UCSD-AML1 (cell line): ENCODE measurements around the gene ACACB.

ENCODE experiments used
- DNase-seq: peaks from one replicate; lab custom pipeline; 2025; ENCODE audit not compliant: unreplicated experiment; lab: John Stamatoyannopoulos, UW

ACACB gene

DNA sequence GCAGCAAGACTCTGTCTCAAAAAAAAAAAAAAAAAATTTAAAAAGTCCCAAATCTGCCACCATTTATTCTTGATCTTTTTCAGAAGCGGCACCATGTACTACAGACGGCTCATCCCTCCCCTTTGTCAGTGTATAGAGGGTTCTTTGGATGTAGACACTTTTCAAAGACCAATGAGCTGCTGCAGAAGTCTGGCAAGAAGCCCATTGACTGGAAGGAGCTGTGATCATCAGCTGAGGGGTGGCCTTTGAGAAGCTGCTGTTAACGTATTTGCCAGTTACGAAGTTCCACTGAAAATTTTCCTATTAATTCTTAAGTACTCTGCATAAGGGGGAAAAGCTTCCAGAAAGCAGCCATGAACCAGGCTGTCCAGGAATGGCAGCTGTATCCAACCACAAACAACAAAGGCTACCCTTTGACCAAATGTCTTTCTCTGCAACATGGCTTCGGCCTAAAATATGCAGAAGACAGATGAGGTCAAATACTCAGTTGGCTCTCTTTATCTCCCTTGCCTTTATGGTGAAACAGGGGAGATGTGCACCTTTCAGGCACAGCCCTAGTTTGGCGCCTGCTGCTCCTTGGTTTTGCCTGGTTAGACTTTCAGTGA, 6.5 kb upstream of the ACACB start:
- no peak for DNase-seq

DNA sequence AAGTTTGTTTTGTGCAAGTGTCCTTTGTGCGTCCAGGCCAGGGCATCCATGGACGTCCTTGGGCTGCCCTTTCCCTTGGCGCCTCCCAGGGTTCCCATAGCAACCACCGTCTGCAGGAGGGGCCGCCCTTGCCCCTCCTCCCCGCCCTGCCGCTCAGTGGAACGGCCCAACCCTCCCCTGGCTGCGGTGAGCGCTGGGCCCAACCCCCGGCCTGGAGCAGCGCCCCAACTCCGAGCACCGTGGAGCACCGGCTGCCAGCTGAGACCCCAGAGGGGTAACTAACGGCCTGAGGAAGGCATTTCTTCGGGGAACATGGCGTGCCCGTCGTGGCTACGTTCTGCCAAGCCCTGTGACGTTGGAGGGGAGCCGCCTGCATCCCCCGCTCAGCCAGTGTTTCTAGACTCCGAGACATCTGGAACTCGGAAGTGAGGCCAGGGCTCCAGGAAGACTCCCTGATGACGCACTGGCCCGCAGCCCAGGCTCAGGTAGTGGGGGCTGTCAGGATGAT, 5.3 kb upstream of the ACACB start:
- DNase-seq, result no peak

DNA sequence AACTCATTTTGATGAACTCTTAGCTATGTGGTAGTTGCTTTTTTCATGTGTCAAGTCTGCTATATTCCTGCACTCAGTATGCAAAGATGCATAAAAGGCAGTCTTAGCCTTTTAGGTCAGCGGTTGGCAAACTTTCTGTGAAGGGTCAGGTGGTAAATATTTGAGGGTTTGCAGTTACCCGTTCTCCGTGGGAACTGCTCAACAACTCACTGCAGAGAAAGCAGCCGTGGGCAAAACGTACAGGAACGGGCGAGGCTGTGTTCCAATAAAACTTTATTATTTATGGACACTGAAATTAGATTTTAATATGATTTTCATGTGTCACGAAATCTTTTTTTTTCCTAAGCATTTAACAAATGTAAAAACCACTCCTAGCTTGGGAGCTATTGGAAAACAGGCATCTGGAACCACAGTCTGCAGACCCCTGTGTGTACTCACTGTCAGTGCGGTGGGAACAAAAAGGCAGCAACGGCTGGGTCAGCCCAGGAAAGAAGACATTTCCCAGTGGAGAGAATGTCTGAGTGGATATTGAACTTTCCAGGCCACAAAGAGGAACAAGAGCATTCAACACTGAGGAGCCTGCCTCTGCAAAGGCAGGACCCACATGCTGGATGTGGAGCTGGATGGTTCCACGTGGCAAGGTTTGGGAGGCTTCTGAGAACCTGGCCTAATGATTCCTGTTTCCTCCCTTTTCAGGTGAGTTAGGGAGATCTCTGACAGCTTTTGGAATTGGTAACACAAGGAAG, 3.5 kb upstream of the ACACB start:
- no peak for DNase-seq

DNA sequence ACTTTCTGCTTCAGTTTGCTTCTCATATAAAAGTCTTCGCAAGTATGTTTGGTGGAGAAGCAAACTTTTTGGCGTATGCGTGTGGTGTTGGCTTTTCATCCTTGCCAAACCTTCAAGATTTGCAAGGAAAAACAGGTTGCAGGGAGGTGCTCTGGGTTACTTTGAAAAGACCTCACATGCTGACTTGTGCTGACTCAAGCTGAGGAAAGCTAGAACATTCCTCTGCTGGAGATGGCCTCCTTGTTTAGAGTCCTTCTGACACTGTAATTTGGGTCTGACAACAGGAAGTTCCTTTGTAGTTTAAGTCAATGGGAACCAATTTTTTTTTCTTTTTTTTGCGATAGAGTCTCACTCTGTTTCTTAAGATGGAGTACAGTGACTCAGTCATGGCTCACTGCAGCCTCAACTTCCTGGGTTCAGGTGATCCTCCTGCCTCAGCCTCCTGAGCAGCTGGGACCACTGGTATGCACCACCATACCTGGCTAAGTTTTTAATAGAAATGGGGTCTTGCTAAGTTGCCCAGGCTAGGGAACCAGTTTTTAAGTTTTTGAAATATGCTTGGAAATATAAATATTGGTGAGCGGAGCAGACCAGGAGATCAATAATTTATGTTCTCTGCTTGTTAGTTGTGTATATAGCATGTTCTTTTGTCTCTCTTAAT, 2.6 kb upstream of the ACACB start:
- no peak for DNase-seq

DNA sequence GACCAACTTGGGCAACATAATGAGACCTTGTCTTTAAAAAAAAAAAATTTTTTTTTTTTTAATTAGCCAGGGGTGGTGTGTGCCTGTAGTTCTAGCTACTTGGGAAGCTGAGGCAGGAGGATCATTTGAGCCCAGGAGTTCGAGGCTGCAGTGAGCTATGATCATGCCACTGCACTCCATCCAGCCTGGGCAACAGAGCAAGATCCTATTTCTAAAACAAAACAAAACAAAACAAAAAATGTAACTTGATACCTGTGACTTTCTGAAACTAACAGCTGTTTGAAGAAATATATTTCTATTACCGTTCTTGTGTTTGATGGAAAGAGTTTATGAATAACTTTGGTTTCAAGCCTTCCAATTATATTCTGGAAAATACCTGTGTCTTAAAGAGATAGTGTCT, 1.7 kb upstream of the ACACB start:
- no peak for DNase-seq

DNA sequence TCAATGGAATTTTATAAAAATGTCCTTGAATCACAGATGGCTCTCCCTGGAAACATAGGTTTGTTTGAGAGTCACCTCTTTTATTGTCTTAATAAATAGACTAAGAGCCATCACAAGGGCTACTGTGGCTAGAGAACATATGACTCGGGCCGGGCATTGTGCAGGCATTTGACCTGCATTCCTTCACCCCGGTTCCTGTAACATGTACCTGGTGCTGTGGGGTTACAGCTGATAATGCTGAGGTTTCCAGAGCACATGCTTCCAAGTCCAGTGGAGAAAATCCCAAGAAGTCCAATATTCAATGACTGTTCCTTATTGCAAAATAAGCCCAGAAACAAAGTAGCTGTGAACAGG, 1.0 kb upstream of the ACACB start:
- DNase-seq, result no peak

DNA sequence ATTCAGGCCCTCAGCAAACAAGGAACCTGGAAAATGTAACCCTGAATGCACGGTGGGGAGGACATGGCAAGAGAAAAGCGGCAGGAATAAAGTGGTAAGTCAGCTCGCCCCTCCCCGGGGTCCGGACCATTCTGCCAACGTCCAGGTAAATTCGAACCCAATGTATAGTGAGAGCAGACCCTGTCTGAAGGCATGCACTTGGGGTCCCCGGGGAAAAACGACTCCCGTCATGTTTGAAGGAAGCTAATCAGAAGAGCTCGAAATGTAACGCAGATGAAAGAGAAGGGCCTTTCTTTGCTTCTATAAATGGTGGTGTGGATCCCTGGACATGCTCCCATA, 193 bp downstream of the ACACB start:
- no peak for DNase-seq

DNA sequence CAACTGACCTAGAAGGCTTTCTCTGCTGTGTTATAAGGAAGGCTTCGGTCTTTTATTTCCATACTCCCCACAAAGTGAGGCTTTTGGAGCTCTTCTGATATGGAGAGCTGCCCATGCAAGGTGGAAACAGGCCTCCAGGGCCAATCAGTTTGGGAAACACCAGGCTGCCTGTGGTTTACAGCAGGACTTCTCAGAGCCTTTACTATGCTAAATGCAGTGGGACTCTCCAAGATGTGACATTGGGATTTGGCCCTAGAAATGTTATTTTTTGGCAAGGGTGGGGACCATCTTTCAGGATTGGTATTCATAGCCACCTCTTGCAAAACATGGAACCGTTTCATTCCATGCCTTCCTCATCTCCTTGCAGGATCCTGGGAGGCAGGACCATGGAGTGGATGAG, 3.7 kb downstream of the ACACB start:
- no peak for DNase-seq

DNA sequence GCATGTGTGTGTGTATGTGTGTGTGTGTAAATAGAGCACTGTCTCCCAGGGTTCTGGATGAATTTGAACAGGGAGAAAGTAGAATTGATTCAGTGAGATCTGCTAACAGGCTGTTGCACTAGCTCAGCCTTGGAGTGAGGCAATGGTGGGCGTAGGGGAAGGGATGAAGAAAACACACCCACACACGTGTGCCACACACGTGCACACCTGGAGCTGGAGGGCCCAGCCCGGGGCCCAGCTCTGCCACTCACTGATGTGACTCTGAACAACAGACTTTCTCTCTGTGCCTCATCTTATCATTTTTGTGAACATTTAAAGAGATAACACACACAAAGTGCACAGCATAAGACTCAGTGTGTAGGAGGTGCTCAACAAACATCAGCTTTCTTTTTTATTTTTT, 4.2 kb downstream of the ACACB start:
- no peak for DNase-seq

DNA sequence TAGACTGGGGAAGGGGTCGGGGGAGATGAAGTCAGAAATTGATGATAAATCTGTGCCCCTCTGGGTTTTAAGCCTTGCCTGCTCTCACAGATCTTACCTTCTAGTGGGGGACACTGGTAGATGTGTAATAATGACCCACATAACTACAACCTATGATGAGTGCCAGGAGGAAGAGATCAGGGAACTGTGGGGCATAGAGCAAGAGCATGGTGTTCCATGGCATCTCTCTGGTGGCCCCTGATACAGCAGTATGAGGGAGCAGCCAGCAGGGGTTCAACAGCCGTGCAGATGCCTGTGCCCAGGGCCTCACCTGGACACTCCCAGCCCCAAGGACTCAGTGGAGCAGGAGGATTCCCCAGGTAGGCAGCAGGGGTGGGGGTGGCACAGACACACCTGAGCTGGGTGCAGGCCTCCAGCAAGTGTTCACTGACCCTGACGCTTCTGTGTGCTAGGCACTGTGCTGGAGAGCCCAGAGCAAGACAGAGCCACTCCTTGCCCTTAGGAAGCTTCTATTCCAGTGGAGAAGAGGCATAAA, 5.0 kb downstream of the ACACB start:
- no peak for DNase-seq

DNA sequence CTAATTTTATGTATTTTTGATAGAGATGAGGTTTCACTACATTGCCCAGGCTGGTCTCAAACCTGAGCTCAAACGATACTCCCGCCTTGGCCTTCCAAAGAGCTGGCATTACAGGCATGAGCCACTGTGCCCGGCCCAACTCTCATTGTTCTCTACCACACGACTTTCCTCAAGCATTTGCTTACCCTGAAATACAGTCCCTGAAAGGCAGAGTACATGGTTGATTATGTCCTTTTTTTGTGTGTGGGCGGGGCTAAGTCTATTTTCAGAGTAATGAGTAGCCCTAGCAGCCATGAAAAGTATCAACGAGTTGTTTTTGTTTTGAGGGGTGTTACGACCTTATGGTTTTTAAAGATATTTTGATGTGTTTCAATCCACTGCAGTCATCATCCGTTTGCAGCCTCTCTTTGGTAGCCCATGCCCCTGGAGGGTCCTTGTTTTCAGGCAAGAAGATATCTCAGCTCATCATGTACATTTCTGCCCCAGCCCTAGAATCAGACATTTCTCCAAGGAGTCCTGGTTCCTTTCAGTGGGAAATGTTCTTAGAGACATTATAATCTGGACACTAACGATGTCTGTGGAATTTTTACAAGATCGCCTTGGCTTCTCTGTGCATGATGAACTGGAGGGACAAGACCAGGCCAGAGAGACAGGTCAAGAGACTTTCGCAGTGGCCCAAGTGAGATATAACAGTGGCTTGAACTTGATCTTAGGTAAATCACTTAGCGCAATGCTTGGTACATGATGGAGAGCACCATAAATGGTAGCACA, 8.7 kb downstream of the ACACB start:
- no peak for DNase-seq

DNA sequence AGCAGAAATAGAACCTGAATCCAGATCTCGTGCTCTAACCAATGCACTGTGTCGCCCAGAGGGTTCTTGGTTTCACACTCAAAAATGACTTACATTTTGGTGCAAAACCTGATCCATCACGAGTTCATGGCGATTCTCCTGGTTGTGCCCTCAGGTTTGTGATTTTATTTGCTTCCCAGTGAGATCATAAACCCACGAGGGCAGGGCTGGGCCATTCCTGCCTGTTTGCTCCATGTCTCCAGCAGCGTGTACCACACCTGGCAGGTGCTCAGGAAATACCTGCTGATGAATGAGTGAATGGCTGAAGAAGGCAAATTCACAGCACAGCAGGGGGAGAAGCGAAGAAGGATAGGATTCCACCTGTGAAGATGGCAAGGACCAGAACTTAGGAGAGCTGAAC, 9.4 kb downstream of the ACACB start:
- no peak for DNase-seq

DNA sequence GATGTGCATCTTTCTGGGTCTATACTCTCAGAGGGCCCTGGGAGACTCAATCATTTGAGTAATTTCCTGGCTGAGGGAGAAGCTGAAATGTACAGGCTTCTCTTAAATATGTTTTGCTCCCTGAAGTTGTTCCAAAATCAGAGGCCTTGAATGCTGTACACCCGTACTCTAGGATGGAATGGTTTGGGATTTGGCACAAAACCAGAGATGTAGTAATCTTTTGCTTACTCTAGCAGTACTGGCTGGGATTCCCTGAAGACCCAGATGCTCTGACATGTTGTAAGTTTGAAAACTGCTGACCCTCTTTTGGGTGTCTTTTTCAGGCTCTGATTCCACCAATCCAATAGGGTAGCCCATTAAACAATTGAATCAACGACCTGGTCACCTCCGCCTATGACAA, 10.4 kb downstream of the ACACB start:
- no peak for DNase-seq

DNA sequence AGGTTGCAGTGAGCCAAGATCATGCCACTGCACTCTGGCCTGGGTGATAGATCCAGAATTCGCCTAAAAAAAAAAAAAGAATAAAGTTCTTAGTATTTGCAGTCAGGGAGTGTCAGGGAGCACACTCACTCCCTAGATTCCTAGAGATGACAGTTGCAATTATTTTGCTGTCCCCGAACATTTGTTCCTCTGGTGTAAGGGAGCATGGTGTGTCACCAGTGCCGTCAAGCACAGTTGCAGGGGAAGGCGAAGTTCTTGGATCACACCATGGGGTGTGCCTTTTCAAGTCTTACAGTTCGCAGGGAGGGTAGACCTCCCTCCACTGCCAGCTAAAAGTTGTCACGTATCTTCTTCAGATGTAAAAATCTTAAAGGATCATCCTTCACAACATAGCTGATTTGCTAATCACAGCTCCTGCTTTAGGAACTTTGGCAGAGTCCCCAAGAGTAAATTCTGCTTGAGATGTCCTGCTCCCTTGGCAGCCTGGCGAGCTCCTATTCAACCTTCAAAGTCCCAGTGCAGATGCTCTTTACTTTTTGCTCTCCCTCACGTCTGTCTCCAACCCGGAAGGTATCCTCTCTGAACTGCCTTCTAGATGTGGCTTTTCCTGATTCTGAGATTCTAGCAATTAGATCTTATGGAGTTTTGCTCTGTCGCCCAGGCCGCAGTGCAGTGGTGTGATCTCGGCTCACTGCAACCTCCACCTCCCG, 11.3 kb downstream of the ACACB start:
- no peak for DNase-seq

DNA sequence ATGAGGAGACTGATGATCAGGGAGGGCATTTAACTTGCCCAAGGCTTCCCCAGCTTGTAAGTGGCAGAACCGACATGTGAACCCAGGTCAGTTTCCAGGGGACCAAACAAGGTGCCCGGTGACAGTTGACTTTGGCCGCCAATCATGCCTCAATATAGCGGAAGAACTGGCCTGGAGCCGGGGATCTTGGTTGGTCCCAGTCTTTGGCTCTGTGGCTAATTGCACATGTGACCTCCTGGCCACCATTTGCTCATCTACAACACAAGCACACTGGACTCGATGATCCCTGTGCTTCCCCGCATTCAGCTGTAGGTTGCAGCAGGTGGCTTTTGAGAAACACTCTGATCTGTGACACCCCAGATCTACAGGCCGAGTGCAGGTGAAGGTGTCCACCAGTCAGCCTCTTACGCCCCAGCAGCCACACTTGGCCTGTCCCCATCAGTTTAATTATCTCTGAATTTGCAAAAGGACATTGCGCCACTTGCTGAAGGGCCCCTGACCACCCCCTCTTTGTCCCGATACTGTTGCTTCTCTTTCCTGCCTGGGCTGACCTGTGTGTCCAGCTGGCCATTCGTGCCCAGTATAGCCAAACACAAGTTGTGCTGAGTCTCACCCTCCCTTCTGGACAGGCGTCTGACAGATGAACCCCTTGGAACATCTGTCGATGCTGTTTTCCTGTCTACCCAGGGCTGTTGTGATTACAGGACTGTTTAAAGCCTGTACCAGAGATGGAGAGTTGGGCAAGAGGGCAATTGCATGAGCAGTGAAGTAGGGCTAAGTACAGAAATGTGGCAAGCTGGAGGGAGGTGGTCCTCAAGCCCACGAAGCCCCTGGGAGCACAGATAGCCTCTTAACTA, 14.1 kb downstream of the ACACB start:
- no peak for DNase-seq

DNA sequence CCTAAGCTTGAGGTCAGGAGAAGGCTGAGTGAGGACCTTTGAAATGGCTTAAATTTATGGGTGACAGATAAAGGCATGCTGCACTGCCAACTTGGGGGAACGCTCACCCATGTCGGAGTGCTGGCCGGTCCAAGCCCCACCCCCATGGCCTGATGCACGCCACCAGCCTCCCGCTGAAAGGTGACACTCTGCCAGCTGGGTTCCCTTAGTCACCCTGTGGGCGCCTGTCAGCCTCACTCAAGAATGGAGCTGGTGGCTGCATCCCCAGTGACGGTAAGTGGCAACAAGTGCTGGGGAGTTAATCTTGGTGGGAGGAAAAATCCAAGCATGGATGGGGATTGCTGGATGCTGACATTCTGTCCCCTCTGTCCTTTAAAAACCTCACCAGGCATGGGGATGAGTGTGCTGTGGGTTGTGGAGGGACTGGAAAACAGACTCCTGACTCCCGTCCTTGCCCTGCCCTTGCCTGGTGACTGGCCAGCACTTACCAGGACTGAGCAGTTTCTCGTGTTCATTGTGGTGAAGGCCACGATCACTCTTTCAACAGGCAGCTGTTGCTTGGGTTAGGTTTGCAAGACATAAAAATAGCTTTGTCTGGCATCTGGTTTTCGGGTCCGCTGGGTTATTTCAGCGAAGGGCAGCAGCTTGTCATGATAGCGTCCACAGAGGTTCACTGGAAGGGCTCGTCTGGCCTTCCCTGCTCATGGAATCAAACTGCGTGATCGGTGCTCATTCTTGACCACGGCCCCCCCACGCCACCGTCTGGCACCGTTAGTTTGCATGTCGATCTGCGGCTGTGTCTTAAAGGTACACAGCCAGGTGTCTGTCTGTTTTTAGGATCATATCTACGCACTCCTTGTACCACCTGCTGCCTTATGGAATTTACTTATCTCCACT, 15.0 kb downstream of the ACACB start:
- no peak for DNase-seq

DNA sequence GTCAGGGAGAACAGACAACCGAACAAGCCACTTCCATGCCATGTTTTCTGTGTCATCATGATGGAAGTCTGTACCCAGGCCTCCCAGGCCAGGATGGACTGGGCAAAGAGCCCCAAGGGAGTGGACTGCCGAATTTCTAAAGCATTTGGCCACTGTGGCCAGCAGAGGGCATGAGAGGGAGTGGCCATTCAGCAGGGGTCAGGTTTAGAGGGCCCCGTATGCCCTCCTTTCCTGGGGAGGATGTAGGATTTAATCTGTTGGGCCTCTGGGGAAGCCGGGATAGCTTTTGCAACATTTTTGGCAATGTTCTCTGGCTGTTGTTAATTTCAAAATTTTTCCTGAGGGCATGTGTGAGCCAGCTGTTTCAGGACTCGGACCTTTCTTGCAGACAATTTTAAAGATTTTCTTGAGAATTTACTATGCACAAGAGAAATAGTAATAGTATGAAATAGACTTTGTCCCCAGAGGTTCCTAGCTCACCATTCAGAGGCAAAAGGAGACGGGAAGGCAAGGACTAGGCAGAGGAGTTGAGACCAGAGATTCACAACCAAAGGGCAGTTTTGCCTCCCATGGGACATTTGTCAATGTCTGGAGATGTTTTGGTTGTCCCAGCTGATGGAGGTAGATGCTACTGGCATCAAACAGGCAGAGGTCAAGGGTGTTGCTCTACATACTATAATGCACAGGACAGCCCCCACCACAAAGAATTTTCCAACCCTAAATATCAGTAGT, 18.0 kb downstream of the ACACB start:
- peak; percentile 16 for DNase-seq

DNA sequence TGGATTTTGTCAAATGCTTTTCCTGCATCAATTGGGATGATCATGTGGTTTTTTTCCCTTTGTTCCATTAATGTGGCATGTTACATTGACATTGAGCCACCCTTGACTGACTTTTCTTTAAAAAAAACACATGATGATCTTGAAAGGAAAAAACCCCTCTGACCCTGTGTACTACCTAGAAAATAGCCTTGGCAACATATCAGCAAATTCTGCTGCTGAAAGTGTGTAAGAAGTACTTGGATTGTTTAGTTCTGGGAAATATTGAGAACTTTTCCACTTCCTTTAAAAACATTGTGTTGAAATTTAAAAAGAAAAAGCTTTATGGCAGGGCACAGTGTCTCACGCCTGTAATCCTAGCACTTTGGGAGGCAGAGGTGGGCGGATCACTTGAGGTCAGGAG, 20.7 kb downstream of the ACACB start:
- no peak for DNase-seq
